Gastrocnemius medialis (tissue), 4 donors: ENCODE results near the gene ARHGAP26.

Experiments
- CTCF ChIP-seq, 5 experiments: fragments of 450-650 bp in 3 of 5; fragments of 200-600 bp in 2 of 5; sonication (generic) in 2 of 5; IDR thresholded peaks in 4 of 5; conservative IDR thresholded peaks in 1 of 5; 1 replicate in 4 of 5; 2 replicates in 1 of 5; pipeline ENCODE4 v1.5.1; 2016 to 2019; ENCODE audit warnings: antibody characterized with exemption in 5 of 5, mild to moderate bottlenecking in 3 of 5, moderate library complexity in 3 of 5
- POLR2A ChIP-seq, 2 donors: fragments of 450-650 bp; IDR thresholded peaks; one replicate each; pipeline ENCODE4 v1.6.1; 2017; ENCODE audit warnings: antibody characterized with exemption in 2 of 2, mild to moderate bottlenecking in 2 of 2, moderate library complexity in 2 of 2

GRCh38 chr5:143208365-143208641 lies 438.1 kb downstream of the ARHGAP26 start:
- TF ChIP-seq POLR2A (IDR thresholded peaks at IDR 0.05) (no peak), CTCF (IDR thresholded peaks at IDR 0.05 in 4 of 5, conservative IDR thresholded peaks at IDR 0.05 in 1 of 5) (no peak)
